Hepatocyte (in vitro differentiated cells): Measurements from ENCODE around the gene TSR2. TPM values are rescaled to one million over a fixed set of nuclear protein-coding genes. Genes with fewer than 3 reads are reported as not detected.

Experiments
- DNase-seq: peaks from one replicate; pipeline ENCODE4 v3.0.0-alpha.2; 2016; ENCODE audit warnings: low spot score
- H2AFZ ChIP-seq: fragments of 200-600 bp; sonication (generic); 2 replicates; pipeline ENCODE4 v1.6.0; 2016; ENCODE audit warnings: antibody characterized with exemption, mild to moderate bottlenecking
- H3K27ac ChIP-seq: fragments of 200-600 bp; sonication (generic); 2 replicates; pipeline ENCODE4 v1.5.1; 2016; ENCODE audit warnings: mild to moderate bottlenecking
- H3K27me3 ChIP-seq: fragments of 200-600 bp; sonication (generic); 2 replicates; pipeline ENCODE4 v1.6.1; 2016
- H3K36me3 ChIP-seq: fragments of 200-600 bp; sonication (generic); replicated peaks from 2 replicates; pipeline ENCODE4 v1.5.1; 2016; ENCODE audit warnings: low read depth; ENCODE audit not compliant: insufficient read depth
- H3K4me1 ChIP-seq: fragments of 200-600 bp; sonication (generic); 2 replicates; pipeline ENCODE4 v1.5.1; 2016; ENCODE audit warnings: mild to moderate bottlenecking, moderate library complexity; ENCODE audit not compliant: insufficient read depth
- H3K4me2 ChIP-seq: fragments of 200-600 bp; sonication (generic); 2 replicates; pipeline ENCODE4 v1.6.0; 2016
- H3K4me3 ChIP-seq: fragments of 200-600 bp; sonication (generic); 2 replicates; pipeline ENCODE4 v1.5.1; 2016; ENCODE audit warnings: mild to moderate bottlenecking
- H3K79me2 ChIP-seq: fragments of 200-600 bp; sonication (generic); 2 replicates; pipeline ENCODE4 v1.6.0; 2017; ENCODE audit warnings: mild to moderate bottlenecking
- H3K9me2 ChIP-seq: fragments of 200-600 bp; sonication (generic); replicated peaks from 2 replicates; pipeline ENCODE4 v1.6.0; 2017; ENCODE audit warnings: mild to moderate bottlenecking; ENCODE audit not compliant: insufficient read depth
- H3K9me3 ChIP-seq: fragments of 200-600 bp; sonication (generic); 2 replicates; pipeline ENCODE4 v1.5.1; 2016; ENCODE audit warnings: low read depth, mild to moderate bottlenecking
- H4K20me1 ChIP-seq: fragments of 200-600 bp; sonication (generic); 2 replicates; pipeline ENCODE4 v1.6.0; 2016; ENCODE audit warnings: mild to moderate bottlenecking; ENCODE audit not compliant: insufficient read depth, poor library complexity, severe bottlenecking
- CTCF ChIP-seq: fragments of 200-600 bp; sonication (generic); IDR thresholded peaks from 2 replicates; pipeline ENCODE4 v1.5.1; 2016; ENCODE audit warnings: antibody characterized with exemption, mild to moderate bottlenecking; ENCODE audit not compliant: poor library complexity
- EZH2 ChIP-seq: fragments of 200-600 bp; sonication (generic); IDR thresholded peaks from 2 replicates; pipeline ENCODE4 v1.6.1; 2016; ENCODE audit warnings: antibody characterized with exemption, mild to moderate bottlenecking, borderline replicate concordance
- EZH2phosphoT487 ChIP-seq: fragments of 200-600 bp; sonication (generic); IDR thresholded peaks from one replicate; pipeline ENCODE4 v1.6.1; 2018; ENCODE audit warnings: antibody characterized with exemption, mild to moderate bottlenecking, low read depth, moderate library complexity; ENCODE audit not compliant: unreplicated experiment, severe bottlenecking
- WGBS: methylation state at CpG from one replicate; pipeline ENCODE4 v1.1.6; 2016; ENCODE audit warnings: low lambda C conversion rate; ENCODE audit errors: missing lambda C conversion rate; 5-methylcytosine and 5-hydroxymethylcytosine counted together
- polyA plus RNA-seq: library from polyadenylated mRNA; unstranded; fragments of >200 nt; fragmentation: Nextera tagmentation; extraction: Ambion mirVana; gene quantifications from 2 replicates; pipeline ENCODE4 v1.2.1, GENCODE V29; 2016
- total RNA-seq: library from RNA; depleted of rRNA; stranded (reverse); fragments of >200 nt; gene quantifications from 2 replicates; pipeline ENCODE4 v1.2.3, GENCODE V29; 2014

Gene TSR2
- total and polyA plus RNA-seq, 2 experiments from 2014 or later, result 18.9 to 58.4 TPM

- 73% methylated on average over 2 of the region's 2 CpGs for WGBS
- no peak overlapping the region for H3K4me2 ChIP-seq
- H4K20me1 ChIP-seq, result no peaks in the 10 kb centered on the region
- no peaks in the 10 kb centered on the region for H3K36me3 ChIP-seq
- no peaks in the 10 kb centered on the region for H3K9me2 ChIP-seq
- DNase-seq, result no peak
- H3K4me3 ChIP-seq, result no peak overlapping the region
- H3K4me1 ChIP-seq, result no peaks in the 10 kb centered on the region
- H3K27ac ChIP-seq, result no peak overlapping the region
- TF ChIP-seq EZH2phosphoT487, result no peak
- no peak for TF ChIP-seq EZH2
- no peak for TF ChIP-seq CTCF
- H3K27me3 ChIP-seq, result no peaks in the 10 kb centered on the region
- no peak overlapping the region for H2AFZ ChIP-seq
- no peaks in the 10 kb centered on the region for H3K79me2 ChIP-seq
- H3K9me3 ChIP-seq, result no peaks in the 10 kb centered on the region
Measured at GRCh38 chrX:54435121-54435520, 5.1 kb upstream of the TSR2 start.

GRCh38 chrX:54442790-54443189 is 2.6 kb downstream of the TSR2 start:
- no peak for TF ChIP-seq EZH2
- no peak for TF ChIP-seq EZH2phosphoT487
- no peak for TF ChIP-seq CTCF
- no peaks in the 10 kb centered on the region for H3K9me3 ChIP-seq
- DNase-seq, result no peak
- no peak overlapping the region for H2AFZ ChIP-seq
- H4K20me1 ChIP-seq, result no peaks in the 10 kb centered on the region
- H3K9me2 ChIP-seq, result no peaks in the 10 kb centered on the region
- no peaks in the 10 kb centered on the region for H3K36me3 ChIP-seq
- H3K4me1 ChIP-seq, result no peaks in the 10 kb centered on the region
- no peak overlapping the region for H3K4me3 ChIP-seq
- H3K79me2 ChIP-seq, result peaks cover 18% of the 10 kb centered on the region
- H3K4me2 ChIP-seq, result no peak overlapping the region
- H3K27me3 ChIP-seq, result no peaks in the 10 kb centered on the region
- no peak overlapping the region for H3K27ac ChIP-seq

GRCh38 chrX:54444752-54445151 is 4.5 kb downstream of the TSR2 start:
- H3K4me2 ChIP-seq, result no peak overlapping the region
- H3K9me2 ChIP-seq, result no peaks in the 10 kb centered on the region
- WGBS, result 87% methylated on average over 6 of the region's 6 CpGs
- no peak overlapping the region for H2AFZ ChIP-seq
- no peak for TF ChIP-seq EZH2phosphoT487
- no peak for TF ChIP-seq CTCF
- TF ChIP-seq EZH2, result no peak
- no peak overlapping the region for H3K4me3 ChIP-seq
- H3K9me3 ChIP-seq, result no peaks in the 10 kb centered on the region
- H3K27ac ChIP-seq, result no peak overlapping the region
- no peaks in the 10 kb centered on the region for H4K20me1 ChIP-seq
- no peaks in the 10 kb centered on the region for H3K4me1 ChIP-seq
- no peaks in the 10 kb centered on the region for H3K27me3 ChIP-seq
- no peaks in the 10 kb centered on the region for H3K36me3 ChIP-seq
- peaks cover 18% of the 10 kb centered on the region for H3K79me2 ChIP-seq
- DNase-seq, result no peak

GRCh38 chrX:54446084-54446483 is 5.9 kb downstream of the TSR2 start:
- H3K4me3 ChIP-seq, result no peak overlapping the region
- H3K4me2 ChIP-seq, result no peak overlapping the region
- H2AFZ ChIP-seq, result no peak overlapping the region
- H3K36me3 ChIP-seq, result no peaks in the 10 kb centered on the region
- no peak for DNase-seq
- 84% methylated on average over 16 of the region's 17 CpGs for WGBS
- H3K9me2 ChIP-seq, result no peaks in the 10 kb centered on the region
- TF ChIP-seq EZH2phosphoT487 (no peak), EZH2 (no peak), CTCF (no peak)
- H3K4me1 ChIP-seq, result no peaks in the 10 kb centered on the region
- H3K27me3 ChIP-seq, result no peaks in the 10 kb centered on the region
- H4K20me1 ChIP-seq, result no peaks in the 10 kb centered on the region
- no peak overlapping the region for H3K27ac ChIP-seq
- peaks cover 10% of the 10 kb centered on the region for H3K79me2 ChIP-seq
- H3K9me3 ChIP-seq, result no peaks in the 10 kb centered on the region
